Measurements from ENCODE around the gene DISC1.
"Not testable (repeated sequence)": the region's sequence is repeated elsewhere in the genome, so short reads cannot be mapped to it uniquely, and the experiment has no call there.

The DISC1 gene

DNA sequence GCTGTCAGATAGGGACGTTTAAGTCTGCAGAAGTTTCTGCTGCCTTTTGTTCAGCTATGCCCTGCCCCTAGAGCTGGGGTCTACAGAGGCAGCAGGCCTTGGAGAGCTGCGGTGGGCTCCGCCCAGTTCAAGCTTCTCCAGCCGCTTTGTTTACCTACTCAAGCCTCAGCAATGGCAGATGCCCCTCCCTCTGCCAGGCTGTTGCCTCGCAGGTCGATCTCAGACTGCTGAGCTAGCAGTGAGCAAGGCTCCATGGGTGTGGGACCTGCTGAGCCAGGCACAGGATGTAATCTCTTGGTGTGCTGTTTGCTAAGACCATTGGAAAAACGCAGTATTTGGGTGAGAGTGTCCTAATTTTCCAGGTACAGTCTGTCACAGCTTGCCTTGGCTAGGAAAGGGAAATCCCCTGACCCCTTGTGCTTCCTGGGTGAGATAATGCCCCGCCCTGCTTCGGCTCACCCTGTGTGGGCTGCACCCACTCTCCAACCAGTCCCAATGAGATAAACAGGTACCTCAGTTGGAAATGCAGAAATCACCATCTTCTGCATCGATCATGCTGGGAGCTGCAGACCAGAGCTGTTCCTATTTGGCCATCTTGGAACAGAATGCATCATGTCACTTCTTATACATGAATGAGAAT is 25.2 kb downstream of the DISC1 start:
- H3K27ac ChIP-seq (ENCODE audit: low read depth, low read length, poor library complexity, severe bottlenecking); H3K9me3 ChIP-seq (ENCODE audit: low read length); H4K20me1 ChIP-seq (ENCODE audit: insufficient read depth, low read length); H3F3A ChIP-seq (ENCODE audit: insufficient read depth, low read length); H3K9me2 ChIP-seq (ENCODE audit: low read depth, low read length); H3K79me2 ChIP-seq (ENCODE audit: insufficient read depth, low read length); H3K36me3 ChIP-seq (ENCODE audit: insufficient read depth, low read length); H3K4me2 ChIP-seq (ENCODE audit: low read length); H3K27me3 ChIP-seq (ENCODE audit: insufficient read depth, low read length); H3K9ac ChIP-seq (ENCODE audit: low read length); H2AFZ ChIP-seq (ENCODE audit: low read length); H3K4me3 ChIP-seq (ENCODE audit: low read depth, low read length, poor library complexity, severe bottlenecking); H3K4me1 ChIP-seq (ENCODE audit: insufficient read depth, low read length, severe bottlenecking): not testable (repeated sequence)

- Histone ChIP-seq H3K4me3 (ENCODE audit: low read depth, low read length, poor library complexity, severe bottlenecking) (no peak overlapping the region), H3K9me2 (ENCODE audit: low read depth, low read length) (no peaks in the 10 kb centered on the region), H3K27me3 (ENCODE audit: insufficient read depth, low read length) (no peaks in the 10 kb centered on the region), H2AFZ (ENCODE audit: low read length) (no peak overlapping the region), H3K4me2 (ENCODE audit: low read length) (no peak overlapping the region), H4K20me1 (ENCODE audit: insufficient read depth, low read length) (no peaks in the 10 kb centered on the region), H3F3A (ENCODE audit: insufficient read depth, low read length) (no peaks in the 10 kb centered on the region), H3K79me2 (ENCODE audit: insufficient read depth, low read length) (no peaks in the 10 kb centered on the region), H3K9ac (ENCODE audit: low read length) (no peak overlapping the region), H3K36me3 (ENCODE audit: insufficient read depth, low read length) (no peaks in the 10 kb centered on the region), H3K9me3 (ENCODE audit: low read length) (no peaks in the 10 kb centered on the region), H3K4me1 (ENCODE audit: insufficient read depth, low read length, severe bottlenecking) (no peaks in the 10 kb centered on the region), H3K27ac (ENCODE audit: low read depth, low read length, poor library complexity, severe bottlenecking) (no peak overlapping the region)
- TF ChIP-seq, protein P1, sequence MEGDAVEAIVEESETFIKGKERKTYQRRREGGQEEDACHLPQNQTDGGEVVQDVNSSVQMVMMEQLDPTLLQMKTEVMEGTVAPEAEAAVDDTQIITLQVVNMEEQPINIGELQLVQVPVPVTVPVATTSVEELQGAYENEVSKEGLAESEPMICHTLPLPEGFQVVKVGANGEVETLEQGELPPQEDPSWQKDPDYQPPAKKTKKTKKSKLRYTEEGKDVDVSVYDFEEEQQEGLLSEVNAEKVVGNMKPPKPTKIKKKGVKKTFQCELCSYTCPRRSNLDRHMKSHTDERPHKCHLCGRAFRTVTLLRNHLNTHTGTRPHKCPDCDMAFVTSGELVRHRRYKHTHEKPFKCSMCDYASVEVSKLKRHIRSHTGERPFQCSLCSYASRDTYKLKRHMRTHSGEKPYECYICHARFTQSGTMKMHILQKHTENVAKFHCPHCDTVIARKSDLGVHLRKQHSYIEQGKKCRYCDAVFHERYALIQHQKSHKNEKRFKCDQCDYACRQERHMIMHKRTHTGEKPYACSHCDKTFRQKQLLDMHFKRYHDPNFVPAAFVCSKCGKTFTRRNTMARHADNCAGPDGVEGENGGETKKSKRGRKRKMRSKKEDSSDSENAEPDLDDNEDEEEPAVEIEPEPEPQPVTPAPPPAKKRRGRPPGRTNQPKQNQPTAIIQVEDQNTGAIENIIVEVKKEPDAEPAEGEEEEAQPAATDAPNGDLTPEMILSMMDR (IDR thresholded peaks at IDR 0.05; ENCODE audit: low read length), result no peak
- TF ChIP-seq EZH2 (IDR thresholded peaks at IDR 0.05; ENCODE audit: borderline replicate concordance, low read length), result no peak
Measured at GRCh38 chr1:231653632-231654031, 27.0 kb downstream of the DISC1 start.

DNA sequence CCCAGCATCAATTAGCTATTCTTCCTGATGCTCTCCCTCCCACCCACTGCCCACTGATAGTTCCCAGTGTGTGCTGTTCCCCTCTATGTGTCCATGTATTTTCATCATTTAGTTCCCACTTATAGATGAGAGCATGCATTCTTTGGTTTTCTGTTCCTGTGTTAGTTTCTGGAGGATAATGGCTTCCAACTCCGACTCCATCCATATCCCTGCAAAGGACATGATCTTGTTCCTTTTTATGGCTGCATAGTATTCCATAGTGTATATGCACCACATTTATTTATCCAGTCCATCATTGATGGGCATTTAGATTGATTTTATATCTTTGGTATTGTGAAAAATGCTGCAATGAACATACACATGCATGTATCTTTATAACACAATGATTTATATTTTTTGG is 30.2 kb downstream of the DISC1 start:
- Histone ChIP-seq H3K4me3 (ENCODE audit: low read depth, low read length, poor library complexity, severe bottlenecking) (no peak overlapping the region), H3K9me3 (ENCODE audit: low read length) (no peaks in the 10 kb centered on the region), H3K27ac (ENCODE audit: low read depth, low read length, poor library complexity, severe bottlenecking) (no peak overlapping the region), H2AFZ (ENCODE audit: low read length) (no peak overlapping the region), H3K79me2 (ENCODE audit: insufficient read depth, low read length) (no peaks in the 10 kb centered on the region), H4K20me1 (ENCODE audit: insufficient read depth, low read length) (no peaks in the 10 kb centered on the region), H3K4me2 (ENCODE audit: low read length) (no peak overlapping the region), H3K9ac (ENCODE audit: low read length) (no peak overlapping the region), H3K9me2 (ENCODE audit: low read depth, low read length) (no peaks in the 10 kb centered on the region), H3K36me3 (ENCODE audit: insufficient read depth, low read length) (no peaks in the 10 kb centered on the region), H3K27me3 (ENCODE audit: insufficient read depth, low read length) (no peaks in the 10 kb centered on the region), H3K4me1 (ENCODE audit: insufficient read depth, low read length, severe bottlenecking) (no peaks in the 10 kb centered on the region), H3F3A (ENCODE audit: insufficient read depth, low read length) (no peaks in the 10 kb centered on the region)
- no peak for TF ChIP-seq EZH2 (IDR thresholded peaks at IDR 0.05; ENCODE audit: borderline replicate concordance, low read length)
- TF ChIP-seq, protein P1 (IDR thresholded peaks at IDR 0.05; ENCODE audit: low read length), result no peak

DNA sequence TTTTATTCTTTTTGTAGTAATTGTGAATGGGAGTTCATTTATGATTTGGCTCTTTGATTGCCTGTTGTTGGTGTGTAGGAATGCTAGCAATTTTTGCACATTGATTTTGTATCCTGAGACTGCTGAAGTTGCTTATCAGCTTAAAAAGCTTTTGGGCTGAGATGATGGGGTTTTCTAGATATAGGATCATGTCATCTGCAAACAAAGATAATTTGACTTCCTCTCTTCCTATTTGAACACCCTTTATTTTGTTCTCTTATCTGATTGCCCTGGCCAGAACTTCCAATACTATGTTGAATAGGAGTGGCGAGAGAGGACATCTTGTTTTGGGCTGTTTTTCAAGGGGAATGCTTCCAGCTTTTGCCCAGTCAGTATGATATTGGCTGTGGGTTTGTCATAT is 31.6 kb downstream of the DISC1 start:
- H3K4me3 ChIP-seq (ENCODE audit: low read depth, low read length, poor library complexity, severe bottlenecking); H3K27ac ChIP-seq (ENCODE audit: low read depth, low read length, poor library complexity, severe bottlenecking); H3F3A ChIP-seq (ENCODE audit: insufficient read depth, low read length); H3K4me1 ChIP-seq (ENCODE audit: insufficient read depth, low read length, severe bottlenecking); H3K9ac ChIP-seq (ENCODE audit: low read length); H4K20me1 ChIP-seq (ENCODE audit: insufficient read depth, low read length); H3K27me3 ChIP-seq (ENCODE audit: insufficient read depth, low read length); H3K9me2 ChIP-seq (ENCODE audit: low read depth, low read length); H3K79me2 ChIP-seq (ENCODE audit: insufficient read depth, low read length); H3K4me2 ChIP-seq (ENCODE audit: low read length); H2AFZ ChIP-seq (ENCODE audit: low read length); H3K36me3 ChIP-seq (ENCODE audit: insufficient read depth, low read length); H3K9me3 ChIP-seq (ENCODE audit: low read length): not testable (repeated sequence)

Measured in OCI-LY1 (cell line).